ENCODE data around the gene KANK4.

KANK4 gene

GRCh38 chr1:62213075-62213914, 105.9 kb downstream of the KANK4 start:
- in situ Hi-C loops (cut with MboI; ENCODE audit: low sequenced_read_pairs) = no loop called here

- in situ Hi-C loops (cut with MboI; ENCODE audit: low sequenced_read_pairs) = no loop called here
Measured at GRCh38 chr1:62212411-62212810, 106.8 kb downstream of the KANK4 start.

GRCh38 chr1:62210960-62211359, 108.3 kb downstream of the KANK4 start:
- in situ Hi-C loops (cut with MboI; ENCODE audit: low sequenced_read_pairs) = no loop called here

DNA sequence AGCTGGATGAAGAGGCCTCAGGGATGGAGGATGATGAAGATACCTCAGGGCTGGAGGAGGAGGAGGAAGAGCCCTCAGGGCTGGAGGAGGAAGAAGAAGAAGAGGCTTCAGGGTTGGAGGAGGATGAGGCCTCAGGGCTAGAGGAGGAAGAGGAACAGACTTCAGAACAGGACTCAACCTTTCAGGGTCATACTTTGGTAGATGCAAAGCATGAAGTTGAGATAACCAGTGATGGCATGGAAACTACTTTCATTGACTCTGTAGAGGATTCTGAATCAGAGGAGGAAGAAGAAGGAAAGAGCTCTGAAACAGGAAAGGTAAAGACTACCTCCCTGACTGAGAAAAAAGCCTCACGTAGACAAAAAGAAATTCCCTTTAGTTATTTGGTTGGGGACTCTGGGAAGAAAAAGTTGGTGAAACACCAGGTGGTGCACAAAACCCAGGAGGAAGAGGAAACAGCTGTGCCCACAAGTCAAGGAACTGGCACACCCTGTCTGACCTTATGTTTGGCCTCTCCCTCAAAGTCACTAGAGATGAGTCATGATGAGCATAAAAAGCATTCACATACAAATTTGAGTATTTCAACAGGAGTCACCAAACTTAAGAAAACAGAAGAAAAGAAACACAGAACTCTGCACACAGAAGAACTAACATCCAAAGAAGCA, 109.2 kb downstream of the KANK4 start:
- in situ Hi-C loops (cut with MboI; ENCODE audit: low sequenced_read_pairs) = no loop called here

GRCh38 chr1:62208970-62209369, 110.3 kb downstream of the KANK4 start:
- in situ Hi-C loops (cut with MboI; ENCODE audit: low sequenced_read_pairs) = no loop called here

DNA sequence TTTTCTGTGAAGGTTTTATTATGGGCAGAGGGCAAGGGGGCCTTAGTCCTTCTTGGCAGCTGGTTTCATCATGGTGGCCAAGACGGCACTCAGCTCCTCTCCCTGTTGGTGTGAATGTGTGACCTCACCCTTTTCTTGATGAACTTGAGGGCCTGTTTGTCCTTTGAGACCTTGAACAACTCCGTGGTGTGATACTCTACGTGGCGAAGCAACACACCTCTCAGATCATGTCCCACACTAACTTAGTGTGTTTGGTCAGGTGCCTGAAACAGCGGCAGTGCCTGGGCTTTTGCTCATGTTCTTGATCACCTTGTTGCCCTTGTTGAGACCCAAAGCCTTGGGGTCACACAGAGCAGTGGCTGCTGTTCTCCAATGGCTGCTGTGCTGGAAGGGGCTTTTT, 111.1 kb downstream of the KANK4 start:
- in situ Hi-C loops (cut with MboI; ENCODE audit: low sequenced_read_pairs) = no loop called here

GRCh38 chr1:62207187-62207586, 112.0 kb downstream of the KANK4 start:
- in situ Hi-C loops (cut with MboI; ENCODE audit: low sequenced_read_pairs) = no loop called here

DNA sequence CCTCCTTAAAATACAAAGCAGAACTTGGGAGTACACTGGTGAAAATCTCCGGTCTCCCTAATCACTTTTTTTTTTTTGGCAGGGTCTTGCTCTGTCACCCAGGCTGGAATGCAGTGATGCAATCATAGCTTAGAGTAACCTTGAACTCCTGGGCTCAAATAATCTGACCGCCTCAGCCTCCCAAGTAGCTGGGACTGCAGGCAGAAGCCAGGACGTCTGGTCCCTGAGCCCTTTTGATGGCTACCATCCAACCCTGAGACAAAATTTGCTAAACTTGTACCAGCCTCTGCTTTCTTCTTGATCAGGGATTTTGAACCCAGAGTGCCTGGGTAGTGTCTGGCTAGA, 120.5 kb downstream of the KANK4 start:
- in situ Hi-C loops (cut with MboI; ENCODE audit: low sequenced_read_pairs) = no loop called here

DNA sequence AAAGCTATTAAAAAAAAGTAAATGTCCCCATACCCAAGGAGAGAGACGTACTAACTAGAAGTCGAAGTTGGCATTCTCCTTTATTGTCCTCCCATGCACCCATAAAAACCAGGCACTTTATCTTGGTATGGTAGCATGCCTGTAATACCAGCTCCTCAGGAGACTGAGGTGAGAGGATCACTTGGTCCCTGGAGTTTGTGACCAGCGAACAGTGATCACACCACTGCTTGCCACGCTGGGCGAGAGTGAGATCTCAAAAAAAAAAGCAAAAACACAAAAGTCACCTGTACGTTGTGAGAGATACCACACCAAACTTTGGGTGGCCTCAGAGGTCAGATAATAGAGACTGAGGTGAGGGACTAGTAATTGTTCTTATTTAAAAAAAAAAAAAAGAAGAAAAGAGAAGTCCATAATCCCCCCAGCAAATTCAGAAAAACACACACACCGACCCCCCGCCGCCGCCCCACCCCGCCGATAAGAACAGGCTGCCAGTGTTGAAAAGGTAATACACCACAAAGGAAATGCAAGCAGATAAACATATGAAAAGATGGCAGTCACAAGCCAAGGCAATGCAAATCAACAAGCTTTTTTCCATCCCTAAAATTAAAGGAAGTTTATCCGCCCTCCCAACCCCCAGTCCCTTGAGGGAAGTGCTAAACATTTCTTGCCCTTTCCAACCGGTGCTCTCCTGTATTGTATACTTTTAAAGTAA, 121.0 kb downstream of the KANK4 start:
- in situ Hi-C loops (cut with MboI; ENCODE audit: low sequenced_read_pairs) = no loop called here

- in situ Hi-C loops (cut with MboI; ENCODE audit: low sequenced_read_pairs) = no loop called here
Measured at GRCh38 chr1:62196086-62196690, 123.0 kb downstream of the KANK4 start.

GRCh38 chr1:62194651-62195544, 124.3 kb downstream of the KANK4 start, which contains the start of gene L1TD1:
TSS of gene L1TD1 (plus strand) at chr1:62194849. CDS start at chr1:62206629, 11,780 bp downstream.
- in situ Hi-C loops (cut with MboI; ENCODE audit: low sequenced_read_pairs) = no loop called here

- in situ Hi-C loops (cut with MboI; ENCODE audit: low sequenced_read_pairs) = no loop called here
Measured at GRCh38 chr1:62188111-62188510, 131.1 kb downstream of the KANK4 start.

DNA sequence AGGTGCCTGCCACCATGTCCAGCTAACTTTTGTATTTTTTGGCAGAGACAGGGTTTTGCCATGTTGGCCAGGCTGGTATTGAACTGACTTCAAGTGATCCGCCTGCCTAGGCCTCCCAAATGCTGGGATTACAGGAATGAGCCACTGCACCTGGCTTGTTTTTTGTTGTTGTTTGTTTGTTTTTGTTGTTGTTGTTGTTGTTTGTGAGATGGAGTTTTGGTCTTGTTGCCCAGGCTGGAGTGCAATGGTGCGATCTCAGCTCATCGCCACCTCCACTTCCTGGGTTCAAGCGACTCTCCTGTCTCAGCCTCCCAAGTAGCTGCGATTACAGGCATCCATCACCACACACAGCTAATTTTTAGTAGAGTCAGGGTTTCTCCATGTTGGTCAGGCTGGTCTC, 131.7 kb downstream of the KANK4 start:
- in situ Hi-C loops (cut with MboI; ENCODE audit: low sequenced_read_pairs) = no loop called here
